Immature natural killer cell (primary cell): Measurements from ENCODE around the gene RAD51B. TPM values are rescaled to one million over a fixed set of nuclear protein-coding genes. Genes with fewer than 3 reads are reported as not detected.
A peak's percentile ranks its signal among the peaks of the same experiment; 100 is the strongest.

Experiments
- DNase-seq, 3 donors: peaks; one replicate each; pipeline ENCODE4 v3.0.0; 2022; ENCODE audit warnings: mixed read lengths in 1 of 3
- H3K27ac Mint-ChIP-seq, 6 donors: one replicate each; pipeline ENCODE4 v1.8.0; 2020; ENCODE audit warnings: mixed read lengths in 6 of 6, mild to moderate bottlenecking in 5 of 6, inconsistent platforms in 4 of 6, moderate library complexity in 3 of 6
- H3K27me3 Mint-ChIP-seq, 3 donors: one replicate each; pipeline ENCODE4 v1.8.0; 2020 to 2021; ENCODE audit warnings: low read depth in 3 of 3, mild to moderate bottlenecking in 3 of 3, mixed read lengths in 3 of 3, moderate library complexity in 3 of 3, inconsistent platforms in 1 of 3
- H3K36me3 Mint-ChIP-seq, 3 donors: one replicate each; pipeline ENCODE4 v1.8.0; 2020; ENCODE audit warnings: mixed read lengths in 3 of 3, inconsistent platforms in 2 of 3, mild to moderate bottlenecking in 2 of 3
- H3K4me1 Mint-ChIP-seq, 2 donors: one replicate each; pipeline ENCODE4 v1.8.0; 2020; ENCODE audit warnings: inconsistent platforms in 2 of 2, mild to moderate bottlenecking in 2 of 2, mixed read lengths in 2 of 2, moderate library complexity in 1 of 2
- H3K4me3 Mint-ChIP-seq, 5 donors: one replicate each; pipeline ENCODE4 v1.8.0; 2020; ENCODE audit warnings: mild to moderate bottlenecking in 5 of 5, mixed read lengths in 5 of 5, inconsistent platforms in 3 of 5, moderate library complexity in 3 of 5
- H3K9me3 Mint-ChIP-seq, 6 donors: one replicate each; pipeline ENCODE4 v1.8.0; 2020; ENCODE audit warnings: mild to moderate bottlenecking in 6 of 6, mixed read lengths in 6 of 6, inconsistent platforms in 4 of 6, moderate library complexity in 3 of 6
- polyA plus RNA-seq, 3 donors: library from polyadenylated mRNA; unstranded; fragments of 300-500 nt; fragmentation: Illumina TruSeq; gene quantifications; one replicate each; pipeline ENCODE4 v1.2.3, GENCODE V29; 2021

The RAD51B gene
- polyA plus RNA-seq, 3 donors from 2014 or later = 17.6 to 20.8 (median 17.7) TPM

DNA sequence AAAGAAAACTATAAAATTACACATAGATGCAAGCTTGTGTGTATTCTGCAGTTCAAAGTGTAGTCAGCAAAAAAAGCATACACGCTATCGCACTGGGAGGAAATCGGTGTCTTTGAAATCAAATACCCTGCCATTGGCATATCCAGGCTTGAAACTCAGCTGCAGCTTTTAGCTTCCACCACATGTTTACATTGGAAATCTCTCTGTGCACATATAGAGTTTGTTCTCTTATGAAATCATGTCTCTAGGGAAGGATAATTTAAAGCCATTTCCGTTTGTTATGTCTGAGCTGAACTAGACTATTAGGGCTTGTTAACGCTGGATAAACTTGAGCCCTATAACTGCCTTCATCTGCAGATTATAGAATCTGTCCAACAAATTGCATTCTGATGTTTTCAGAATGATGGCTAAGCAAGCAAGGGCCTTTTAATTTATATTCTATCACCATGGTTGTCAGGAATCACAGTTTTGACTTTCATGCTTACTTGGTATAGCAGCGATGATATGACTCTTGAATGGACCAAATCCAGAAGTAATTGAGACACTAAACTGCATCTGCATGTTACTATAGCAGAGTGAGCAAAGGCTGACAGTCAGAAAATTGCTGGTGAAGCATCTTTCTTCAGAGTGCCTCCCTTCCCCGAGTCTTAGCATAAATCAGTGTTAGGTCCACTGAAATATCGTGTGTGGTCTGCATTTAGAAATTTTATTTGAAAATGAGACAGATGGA, 530.5 kb downstream of the RAD51B start:
- peaks cover 0 to 12% (median 11%) of the 10 kb centered on the region in 3 donors for H3K36me3 Mint-ChIP-seq
- no peak overlapping the region for H3K27ac Mint-ChIP-seq
- peaks cover 0 to 2% of the 10 kb centered on the region in 2 donors for H3K4me1 Mint-ChIP-seq
- peaks cover 0 to 1% (median 0%) of the 10 kb centered on the region in 6 donors for H3K9me3 Mint-ChIP-seq
- DNase-seq = no peak
- no peak overlapping the region for H3K4me3 Mint-ChIP-seq
- H3K27me3 Mint-ChIP-seq = no peaks in the 10 kb centered on the region

- H3K27ac Mint-ChIP-seq = no peak overlapping the region
- H3K27me3 Mint-ChIP-seq = peaks cover 0 to 2% (median 0%) of the 10 kb centered on the region in 3 donors
- peaks cover 0 to 5% (median 0%) of the 10 kb centered on the region in 3 donors for H3K36me3 Mint-ChIP-seq
- H3K9me3 Mint-ChIP-seq = no peaks in the 10 kb centered on the region
- peaks cover 2 to 21% of the 10 kb centered on the region in 2 donors for H3K4me1 Mint-ChIP-seq
- no peak for DNase-seq
- no peak overlapping the region for H3K4me3 Mint-ChIP-seq
Observed at GRCh38 chr14:68355415-68355814, 535.8 kb downstream of the RAD51B start.

- Mint-ChIP-seq H3K27ac (no peak overlapping the region), H3K27me3 (peaks cover 0 to 2% (median 0%) of the 10 kb centered on the region in 3 donors), H3K9me3 (no peaks in the 10 kb centered on the region), H3K4me3 (no peak overlapping the region), H3K36me3 (peaks cover 0 to 5% (median 0%) of the 10 kb centered on the region in 3 donors), H3K4me1 (peaks cover 2 to 27% of the 10 kb centered on the region in 2 donors)
- DNase-seq = no peak
Observed at GRCh38 chr14:68357777-68358176, 538.2 kb downstream of the RAD51B start.

- no peak overlapping the region for H3K4me3 Mint-ChIP-seq
- H3K27ac Mint-ChIP-seq = no peak overlapping the region
- H3K4me1 Mint-ChIP-seq = peaks cover 2 to 28% of the 10 kb centered on the region in 2 donors
- H3K9me3 Mint-ChIP-seq = no peaks in the 10 kb centered on the region
- H3K27me3 Mint-ChIP-seq = peaks cover 0 to 2% (median 0%) of the 10 kb centered on the region in 3 donors
- no peak for DNase-seq
- H3K36me3 Mint-ChIP-seq = peaks cover 0 to 5% (median 0%) of the 10 kb centered on the region in 3 donors
Observed at GRCh38 chr14:68358500-68358899, 538.9 kb downstream of the RAD51B start.

DNA sequence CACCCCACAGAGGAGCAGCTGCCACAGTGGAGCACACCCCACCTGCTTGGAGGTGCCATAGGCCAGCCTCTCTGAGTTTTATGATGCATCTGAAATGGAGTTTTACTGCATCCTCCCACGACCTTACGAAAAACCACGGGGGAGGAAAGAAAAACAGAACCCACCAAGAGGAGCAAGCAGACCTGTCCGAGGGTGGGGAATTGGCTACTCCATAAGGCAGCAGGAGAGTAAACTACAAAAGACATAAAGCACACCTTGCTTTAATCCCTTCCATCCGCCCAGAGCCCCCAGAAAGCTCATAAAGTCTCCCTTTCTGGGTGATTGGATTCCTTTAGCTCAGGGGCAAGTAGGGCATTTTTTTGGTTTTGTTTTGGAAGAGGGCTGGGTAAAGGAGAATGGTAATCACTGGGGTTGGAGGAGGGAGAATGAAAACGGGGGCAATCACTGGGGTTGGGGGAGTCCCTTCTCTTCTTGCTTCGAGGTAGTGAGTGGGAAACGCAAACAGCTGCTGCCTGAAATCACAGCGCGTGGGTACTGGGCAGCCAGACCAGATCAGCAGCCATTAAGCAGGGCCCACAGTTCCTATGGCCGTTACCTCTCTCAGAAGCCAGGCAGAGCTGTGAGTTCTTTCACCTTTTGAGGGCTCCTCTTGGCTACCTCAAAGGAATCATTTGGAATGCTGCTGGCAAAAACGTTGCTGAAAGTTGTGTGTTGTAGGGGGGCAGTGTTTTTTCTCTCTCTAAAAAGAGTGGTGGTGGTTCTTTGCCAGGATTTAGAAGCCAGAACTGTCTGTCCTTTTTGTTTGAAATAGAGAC, 539.6 kb downstream of the RAD51B start:
- Mint-ChIP-seq H3K27ac (peak overlapping the region in 3 of 6 donors; percentile 20 to 53 (median 45)), H3K9me3 (no peaks in the 10 kb centered on the region), H3K27me3 (peaks cover 0 to 2% (median 0%) of the 10 kb centered on the region in 3 donors), H3K4me1 (peaks cover 4 to 31% of the 10 kb centered on the region in 2 donors), H3K4me3 (no peak overlapping the region), H3K36me3 (peaks cover 0 to 5% (median 0%) of the 10 kb centered on the region in 3 donors)
- no peak for DNase-seq

GRCh38 chr14:68359837-68360552, 540.4 kb downstream of the RAD51B start:
- Mint-ChIP-seq H3K4me1 (peaks cover 4 to 31% of the 10 kb centered on the region in 2 donors), H3K4me3 (no peak overlapping the region)

DNA sequence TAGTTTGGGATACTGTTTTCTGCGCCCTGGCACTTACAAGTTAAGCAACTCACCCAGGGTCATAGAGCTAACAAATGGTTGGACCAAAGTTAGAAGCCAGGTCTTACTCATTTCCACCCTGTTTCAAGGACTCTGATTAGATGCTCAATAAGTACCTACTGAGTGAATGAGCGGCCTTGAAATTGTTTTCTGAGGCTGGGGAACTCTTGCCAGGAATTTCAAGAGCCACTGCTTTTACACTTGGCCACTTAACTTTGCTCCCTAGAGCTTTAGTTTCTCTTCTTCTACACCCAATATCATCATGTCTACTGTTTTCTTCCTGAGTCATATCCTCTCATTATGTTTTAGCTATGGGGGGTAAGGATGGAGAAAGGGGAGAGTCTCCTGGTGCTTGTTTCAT, 541.7 kb downstream of the RAD51B start:
- no peaks in the 10 kb centered on the region for H3K9me3 Mint-ChIP-seq
- peak overlapping the region in 1 of 6 donors; percentile 9 for H3K27ac Mint-ChIP-seq
- H3K4me1 Mint-ChIP-seq = peaks cover 4 to 31% of the 10 kb centered on the region in 2 donors
- peaks cover 0 to 2% (median 0%) of the 10 kb centered on the region in 3 donors for H3K27me3 Mint-ChIP-seq
- peaks cover 0 to 5% (median 0%) of the 10 kb centered on the region in 3 donors for H3K36me3 Mint-ChIP-seq
- H3K4me3 Mint-ChIP-seq = no peak overlapping the region
- no peak for DNase-seq

More at GRCh38 chr14:68359837-68360552, 540.4 kb downstream of the RAD51B start:
- DNase-seq = no peak
- Mint-ChIP-seq H3K27me3 (peaks cover 0 to 2% (median 0%) of the 10 kb centered on the region in 3 donors), H3K36me3 (peaks cover 0 to 5% (median 0%) of the 10 kb centered on the region in 3 donors), H3K9me3 (no peaks in the 10 kb centered on the region), H3K27ac (peak overlapping the region in 5 of 6 donors; percentile 9 to 53 (median 20))

DNA sequence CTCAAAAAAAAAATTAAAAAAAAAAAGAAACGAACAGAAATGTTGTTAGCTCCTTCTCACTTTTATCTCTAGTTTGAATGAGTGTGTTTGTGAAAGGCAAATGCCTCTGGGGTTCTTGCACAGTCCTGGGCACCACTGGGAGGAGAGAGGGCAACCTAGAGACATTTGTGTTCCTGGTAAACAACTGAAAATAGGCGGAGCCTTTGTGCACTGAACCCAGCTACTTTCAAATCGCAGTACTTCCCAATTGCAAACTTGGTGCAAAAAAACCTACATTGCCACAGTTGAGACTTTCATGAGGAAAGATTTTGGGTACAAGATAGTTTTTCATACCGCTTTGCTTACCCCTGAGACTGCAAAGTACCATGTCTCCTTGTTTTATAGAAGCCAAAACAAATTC, 543.3 kb downstream of the RAD51B start:
- DNase-seq = no peak
- H3K4me1 Mint-ChIP-seq = peaks cover 9 to 37% of the 10 kb centered on the region in 2 donors
- H3K27me3 Mint-ChIP-seq = peaks cover 0 to 1% (median 0%) of the 10 kb centered on the region in 3 donors
- no peaks in the 10 kb centered on the region for H3K9me3 Mint-ChIP-seq
- H3K36me3 Mint-ChIP-seq = no peaks in the 10 kb centered on the region
- H3K27ac Mint-ChIP-seq = no peak overlapping the region
- H3K4me3 Mint-ChIP-seq = no peak overlapping the region

GRCh38 chr14:68363466-68363842, 543.9 kb downstream of the RAD51B start:
- H3K27ac Mint-ChIP-seq = no peak overlapping the region

DNA sequence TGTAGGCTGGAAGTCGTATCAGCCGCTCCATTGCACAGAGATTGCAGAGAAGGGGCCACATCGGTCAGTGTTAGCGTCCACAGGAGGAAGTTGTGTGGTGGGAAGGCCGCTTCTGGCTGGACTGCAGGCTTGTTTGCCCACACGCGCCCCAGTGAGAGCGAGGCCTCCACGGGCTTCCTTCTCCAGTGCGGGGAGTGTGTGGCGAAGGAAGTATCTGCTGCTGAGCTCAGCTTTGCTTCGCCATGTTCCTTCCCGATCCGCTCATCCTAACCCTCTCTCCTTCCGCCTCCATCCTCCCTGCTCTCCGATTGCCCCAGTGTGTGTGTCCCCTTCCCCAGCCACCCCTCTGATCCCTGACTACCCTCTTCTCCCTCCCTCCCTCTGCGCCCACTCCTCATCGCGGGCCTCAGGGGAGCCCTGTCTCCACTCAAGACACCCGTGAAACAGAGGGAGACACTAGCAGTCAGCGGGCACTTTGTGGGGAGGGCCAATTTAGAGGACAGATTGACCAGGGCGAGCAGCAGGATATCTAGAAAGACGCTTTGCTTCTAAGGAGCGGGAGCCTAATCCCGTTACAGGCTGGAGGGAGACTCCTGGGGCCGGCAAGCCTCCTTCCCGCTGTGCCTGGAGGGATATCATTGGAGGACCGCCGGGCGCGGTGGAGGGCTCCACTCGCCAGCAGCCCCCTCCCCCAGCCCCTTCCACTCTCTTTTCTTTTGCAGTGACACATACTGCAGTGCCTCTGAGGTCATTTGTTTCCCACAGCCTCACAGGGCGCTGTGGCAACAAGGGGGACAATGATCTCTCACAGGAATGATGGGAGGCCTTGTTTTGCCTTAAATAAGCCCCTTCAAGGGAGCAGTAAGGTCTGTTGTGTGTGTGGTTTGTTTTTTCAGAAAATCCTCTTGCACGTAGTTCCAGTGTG, 544.5 kb downstream of the RAD51B start:
- peak overlapping the region in 2 of 6 donors; percentile 2 to 6 for H3K27ac Mint-ChIP-seq
- peak overlapping the region in 1 of 5 donors; percentile 26 for H3K4me3 Mint-ChIP-seq
- H3K9me3 Mint-ChIP-seq = no peaks in the 10 kb centered on the region
- peaks cover 0 to 2% (median 0%) of the 10 kb centered on the region in 3 donors for H3K27me3 Mint-ChIP-seq
- peaks cover 22 to 44% of the 10 kb centered on the region in 2 donors for H3K4me1 Mint-ChIP-seq
- DNase-seq = no peak
- no peaks in the 10 kb centered on the region for H3K36me3 Mint-ChIP-seq

More at GRCh38 chr14:68363466-68363842, 543.9 kb downstream of the RAD51B start:
- no peak for DNase-seq
- peaks cover 15 to 37% of the 10 kb centered on the region in 2 donors for H3K4me1 Mint-ChIP-seq
- H3K4me3 Mint-ChIP-seq = peak overlapping the region in 1 of 5 donors; percentile 26
- peaks cover 0 to 2% (median 0%) of the 10 kb centered on the region in 3 donors for H3K27me3 Mint-ChIP-seq
- no peaks in the 10 kb centered on the region for H3K9me3 Mint-ChIP-seq
- H3K36me3 Mint-ChIP-seq = no peaks in the 10 kb centered on the region

GRCh38 chr14:68364792-68365192, 545.2 kb downstream of the RAD51B start:
- peak overlapping the region in 2 of 6 donors; percentile 2 to 6 for H3K27ac Mint-ChIP-seq
- H3K4me1 Mint-ChIP-seq = peaks cover 28 to 44% of the 10 kb centered on the region in 2 donors
- no peaks in the 10 kb centered on the region for H3K36me3 Mint-ChIP-seq
- no peak overlapping the region for H3K4me3 Mint-ChIP-seq
- peaks cover 0 to 2% (median 0%) of the 10 kb centered on the region in 3 donors for H3K27me3 Mint-ChIP-seq
- no peaks in the 10 kb centered on the region for H3K9me3 Mint-ChIP-seq
- no peak for DNase-seq

DNA sequence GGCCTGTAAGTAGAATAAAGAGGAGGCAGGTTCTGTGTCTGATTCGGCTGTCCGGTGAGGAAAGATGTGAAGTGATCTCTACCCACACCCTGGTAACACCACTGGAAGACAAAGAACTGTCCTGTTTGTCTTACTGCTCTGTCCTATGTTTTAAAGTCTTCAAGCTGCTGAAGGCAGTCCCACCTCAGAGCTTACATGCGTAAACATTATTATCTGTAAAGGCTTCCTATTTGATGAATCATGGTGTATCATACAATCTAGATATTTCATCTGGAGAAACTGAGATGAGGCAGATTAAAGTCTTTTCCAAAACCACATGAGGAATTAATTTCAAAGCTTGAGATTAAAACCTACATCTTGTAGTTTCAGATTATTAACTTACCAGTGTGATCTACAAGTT, 545.6 kb downstream of the RAD51B start:
- Mint-ChIP-seq H3K36me3 (no peaks in the 10 kb centered on the region), H3K4me3 (no peak overlapping the region), H3K9me3 (no peaks in the 10 kb centered on the region), H3K4me1 (peaks cover 28 to 44% of the 10 kb centered on the region in 2 donors), H3K27me3 (peaks cover 0 to 2% (median 0%) of the 10 kb centered on the region in 3 donors), H3K27ac (peak overlapping the region in 1 of 6 donors; percentile 2)
- DNase-seq = no peak
